Activated CD8-positive, alpha-beta memory T cell treated with anti-CD3 and anti-CD28 coated beads for 36 hours (primary cell): Measurements from ENCODE around the gene PSMB7. TPM values are rescaled to one million over a fixed set of nuclear protein-coding genes. Genes with fewer than 3 reads are reported as not detected.

ENCODE experiments used
- CTCF ChIA-PET: fragments of 350-600 bp; sonication (Branson Sonifier 250); formaldehyde crosslinking; loops from one replicate; lab custom pipeline; 2021; ENCODE audit warnings: antibody characterized with exemption; lab: Charles Lee
- POLR2A ChIA-PET: fragments of 350-600 bp; sonication (Branson Sonifier 250); formaldehyde crosslinking; loops from one replicate; lab custom pipeline; 2021; ENCODE audit warnings: antibody characterized with exemption; lab: Charles Lee
- total RNA-seq, 2 experiments: library from RNA; stranded (reverse); gene quantifications; one replicate each; pipeline ENCODE4 v1.2.3, GENCODE V29; 2021

PSMB7 gene
- total RNA-seq, 2 experiments from 2014 or later = 206 to 212 TPM

- ChIA-PET CTCF (interaction anchor here (1.1 kb wide), 1 partner anchor 242 kb away, joined by 3 read pairs; no protein-coding TSS in a partner anchor), POLR2A (no interaction called here)
These were observed 45.9 kb downstream of the PSMB7 start for GRCh38 chr9:124369231-124369797.

DNA sequence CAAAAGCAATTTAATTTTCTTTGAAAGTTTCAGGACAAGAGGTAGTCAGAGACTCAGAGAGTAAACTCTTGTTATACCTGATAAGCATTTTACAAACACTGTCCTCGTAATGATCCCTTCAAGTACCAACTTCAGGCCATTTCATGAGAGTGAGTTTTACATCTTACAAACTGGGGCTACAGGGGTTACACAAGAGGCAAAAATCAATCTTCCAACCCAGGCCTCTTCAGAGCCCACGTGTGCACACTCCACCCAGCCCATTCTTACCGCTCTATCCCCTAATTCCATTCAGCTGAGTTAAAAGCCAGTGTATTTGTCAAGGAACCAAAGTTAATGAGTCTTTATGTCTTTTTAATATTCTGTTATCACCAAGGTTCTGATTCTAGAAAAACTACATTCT, 46.5 kb downstream of the PSMB7 start:
- ChIA-PET CTCF (interaction anchor here (1.1 kb wide), 1 partner anchor 242 kb away, joined by 3 read pairs; no protein-coding TSS in a partner anchor), POLR2A (no interaction called here)

GRCh38 chr9:124366476-124367220, 48.6 kb downstream of the PSMB7 start:
- ChIA-PET POLR2A (no interaction called here), CTCF (interaction anchor here (0.6 kb wide), 1 partner anchor 69 kb away, joined by 3 read pairs; no protein-coding TSS in a partner anchor)

- ChIA-PET POLR2A (no interaction called here), CTCF (no interaction called here)
These were observed 50.2 kb downstream of the PSMB7 start for GRCh38 chr9:124365036-124365435.

DNA sequence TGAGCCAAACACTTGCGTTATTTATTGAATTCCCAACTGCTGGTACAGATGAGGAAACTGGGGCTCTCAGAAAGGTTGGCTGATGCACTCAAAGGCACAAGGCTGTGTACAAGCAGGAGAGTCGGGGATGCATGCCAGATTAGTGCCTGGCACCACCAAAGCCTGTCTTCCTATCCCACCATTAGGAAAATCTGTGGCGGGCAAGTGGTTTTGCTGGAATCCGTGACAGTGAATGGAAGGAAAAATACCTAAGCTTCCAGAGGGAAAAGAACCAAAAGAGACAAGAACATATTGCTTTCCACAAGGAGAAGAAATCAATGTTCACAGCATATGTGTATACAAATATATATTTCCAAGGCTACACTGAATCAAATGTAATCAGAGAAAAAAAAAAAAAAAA, 51.1 kb downstream of the PSMB7 start:
- CTCF ChIA-PET = no interaction called here
- POLR2A ChIA-PET = no interaction called here

GRCh38 chr9:124363326-124364096, 51.7 kb downstream of the PSMB7 start:
- POLR2A ChIA-PET = no interaction called here
- CTCF ChIA-PET = no interaction called here

GRCh38 chr9:124361128-124361527, 54.1 kb downstream of the PSMB7 start:
- ChIA-PET POLR2A (no interaction called here), CTCF (interaction anchor here (1.6 kb wide), 1 partner anchor 235 kb away, joined by 4 read pairs; no protein-coding TSS in a partner anchor)

GRCh38 chr9:124359855-124360678, 55.2 kb downstream of the PSMB7 start:
- ChIA-PET POLR2A (no interaction called here), CTCF (no interaction called here)

GRCh38 chr9:124359426-124359825, 55.8 kb downstream of the PSMB7 start:
- POLR2A ChIA-PET = no interaction called here
- CTCF ChIA-PET = no interaction called here

DNA sequence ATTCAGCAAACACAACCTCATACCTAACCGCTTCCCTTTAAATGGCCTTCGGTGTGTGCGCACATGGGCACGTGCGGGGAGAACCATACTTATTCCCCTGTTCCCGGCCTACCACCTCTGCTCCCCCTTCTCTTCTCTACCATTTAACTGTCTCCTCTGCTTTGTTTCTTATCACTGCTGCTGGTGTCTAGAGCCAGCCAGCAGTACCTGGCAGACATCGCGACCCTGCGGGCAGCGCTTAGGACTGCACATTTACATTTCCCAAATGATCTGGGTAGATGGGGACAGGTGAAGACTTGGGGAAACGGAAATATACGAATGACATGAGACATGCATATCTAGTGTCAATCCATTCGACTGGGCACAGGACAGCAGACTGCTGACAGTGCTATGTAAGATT, 56.6 kb downstream of the PSMB7 start:
- POLR2A ChIA-PET = no interaction called here
- CTCF ChIA-PET = no interaction called here

- CTCF ChIA-PET = no interaction called here
These were observed 57.4 kb downstream of the PSMB7 start for GRCh38 chr9:124357721-124358361.

GRCh38 chr9:124356745-124357390, 58.4 kb downstream of the PSMB7 start:
- POLR2A ChIA-PET = no interaction called here
- CTCF ChIA-PET = no interaction called here

More at GRCh38 chr9:124357721-124358361, 57.4 kb downstream of the PSMB7 start:
- POLR2A ChIA-PET = no interaction called here

DNA sequence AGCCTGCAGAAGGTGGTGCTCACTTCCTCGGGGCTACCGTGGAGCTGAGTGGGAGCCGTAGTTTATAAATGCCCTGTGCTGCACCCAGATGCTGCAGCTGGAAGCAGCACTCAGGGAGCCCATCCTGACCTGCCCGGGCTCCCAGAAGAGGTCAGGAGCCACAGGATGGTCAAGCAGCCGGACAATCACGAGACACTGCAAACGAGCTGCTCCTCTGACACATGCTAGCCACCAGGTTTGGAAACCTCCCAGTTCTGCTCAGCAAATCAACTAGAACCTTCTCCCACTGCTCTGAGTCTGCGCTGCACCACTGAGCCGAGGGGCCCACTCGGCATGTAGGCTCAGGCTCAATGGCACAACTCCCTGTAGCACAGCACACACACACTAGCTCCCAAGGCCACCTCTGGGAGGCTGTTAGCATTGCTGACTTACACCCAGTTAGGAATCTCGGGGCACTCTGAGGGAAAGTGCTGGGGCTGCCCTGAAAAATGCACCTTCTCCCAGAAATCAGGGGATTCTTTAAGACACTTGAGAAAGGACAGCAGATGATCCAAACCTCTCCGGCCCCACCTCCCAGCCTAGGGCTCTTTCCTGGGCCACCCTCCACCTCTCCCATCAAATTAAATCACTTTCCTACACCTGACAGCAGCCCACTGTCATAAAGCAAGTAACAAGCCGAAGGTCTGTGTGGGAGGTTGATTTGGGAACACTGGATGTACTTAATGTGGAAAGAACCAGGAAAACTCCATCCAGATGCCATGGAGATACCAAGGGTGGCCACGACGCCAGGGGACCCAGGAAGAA, 59.1 kb downstream of the PSMB7 start:
- ChIA-PET CTCF (interaction anchor here (0.8 kb wide), 1 partner anchor 37 kb away, joined by 3 read pairs; no protein-coding TSS in a partner anchor), POLR2A (no interaction called here)

GRCh38 chr9:124355039-124355940, 60.0 kb downstream of the PSMB7 start:
- ChIA-PET POLR2A (no interaction called here), CTCF (interaction anchor here (0.8 kb wide), 1 partner anchor 38 kb away, joined by 3 read pairs; no protein-coding TSS in a partner anchor)

- POLR2A ChIA-PET = no interaction called here
- CTCF ChIA-PET = no interaction called here
These were observed 60.8 kb downstream of the PSMB7 start for GRCh38 chr9:124354346-124355038.

GRCh38 chr9:124353811-124354274, 61.4 kb downstream of the PSMB7 start:
- CTCF ChIA-PET = no interaction called here
- POLR2A ChIA-PET = no interaction called here
